IgD-negative memory B cell (primary cell): Measurements from ENCODE around the gene SLC35F1. TPM values are rescaled to one million over a fixed set of nuclear protein-coding genes. Genes with fewer than 3 reads are reported as not detected.

Experiments used
- H3K27ac Mint-ChIP-seq, 3 donors: one replicate each; pipeline ENCODE4 v1.8.0; 2020 to 2022; ENCODE audit warnings: mild to moderate bottlenecking in 3 of 3, mixed read lengths in 3 of 3, moderate library complexity in 1 of 3
- H3K27me3 Mint-ChIP-seq: one replicate; pipeline ENCODE4 v1.8.0; 2021; ENCODE audit warnings: mixed read lengths
- H3K36me3 Mint-ChIP-seq: one replicate; pipeline ENCODE4 v1.8.0; 2020; ENCODE audit warnings: mild to moderate bottlenecking, mixed read lengths
- H3K4me1 Mint-ChIP-seq, 3 donors: one replicate each; pipeline ENCODE4 v1.8.0; 2020 to 2022; ENCODE audit warnings: mixed read lengths in 3 of 3, mild to moderate bottlenecking in 1 of 3
- H3K4me3 Mint-ChIP-seq, 4 donors: one replicate each; pipeline ENCODE4 v1.8.0; 2020 to 2022; ENCODE audit warnings: mild to moderate bottlenecking in 4 of 4, mixed read lengths in 4 of 4, moderate library complexity in 3 of 4
- H3K9me3 Mint-ChIP-seq, 3 donors: one replicate each; pipeline ENCODE4 v1.8.0; 2020 to 2021; ENCODE audit warnings: mixed read lengths in 3 of 3, mild to moderate bottlenecking in 1 of 3
- polyA plus RNA-seq: library from polyadenylated mRNA; unstranded; fragments of 300-500 nt; fragmentation: Illumina TruSeq; gene quantifications from one replicate; pipeline ENCODE4 v1.2.3, GENCODE V29; 2021

The SLC35F1 gene
- polyA plus RNA-seq, 1 donor from 2014 or later = not detected

DNA sequence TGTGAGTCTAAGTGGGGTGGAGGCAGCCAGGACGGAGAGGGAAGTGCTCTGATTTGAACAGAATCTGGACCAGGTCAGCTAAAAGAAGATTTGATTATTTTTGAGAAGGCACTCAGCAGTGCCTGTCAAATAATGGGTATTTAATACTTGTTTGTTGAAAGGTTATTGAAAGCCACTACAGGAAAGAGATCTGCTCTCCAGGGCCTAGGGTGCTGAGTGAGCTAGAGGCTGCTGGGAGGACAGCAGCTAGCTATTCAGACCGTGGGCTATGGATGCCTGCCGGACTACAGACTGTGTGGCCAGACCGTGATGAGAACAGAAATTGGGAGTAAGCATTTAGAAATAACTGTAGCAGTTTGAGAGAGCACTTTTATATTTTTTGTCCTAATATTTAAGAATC, 8.8 kb downstream of the SLC35F1 start:
- Mint-ChIP-seq H3K27me3 (peaks cover 12% of the 10 kb centered on the region), H3K4me3 (no peak overlapping the region), H3K4me1 (no peaks in the 10 kb centered on the region), H3K36me3 (no peaks in the 10 kb centered on the region), H3K9me3 (peaks cover 0 to 2% (median under 1%) of the 10 kb centered on the region in 3 donors), H3K27ac (no peak overlapping the region)

DNA sequence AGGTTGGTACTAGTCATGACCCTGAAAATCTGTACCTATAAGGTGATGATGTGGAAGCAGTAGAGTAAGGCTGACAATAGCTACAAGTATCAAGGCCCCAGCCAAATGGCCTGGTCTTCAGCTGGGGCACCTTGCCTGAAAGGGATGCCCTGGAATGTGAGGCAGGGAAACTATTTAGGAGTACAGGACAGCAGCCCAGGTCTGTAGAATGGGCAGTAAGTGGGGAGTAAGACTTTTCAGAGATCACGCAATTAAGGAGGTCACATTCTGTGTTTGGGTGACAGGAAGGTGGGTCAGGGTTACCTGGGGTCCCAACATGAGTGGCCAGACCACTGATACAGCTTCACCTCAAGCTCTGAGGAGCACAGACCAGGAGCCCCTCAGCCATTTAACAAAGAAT, 9.4 kb downstream of the SLC35F1 start:
- no peak overlapping the region for H3K4me3 Mint-ChIP-seq
- peaks cover 14% of the 10 kb centered on the region for H3K27me3 Mint-ChIP-seq
- no peak overlapping the region for H3K27ac Mint-ChIP-seq
- no peaks in the 10 kb centered on the region for H3K4me1 Mint-ChIP-seq
- no peaks in the 10 kb centered on the region for H3K36me3 Mint-ChIP-seq
- H3K9me3 Mint-ChIP-seq = peaks cover 0 to 2% (median 0%) of the 10 kb centered on the region in 3 donors

DNA sequence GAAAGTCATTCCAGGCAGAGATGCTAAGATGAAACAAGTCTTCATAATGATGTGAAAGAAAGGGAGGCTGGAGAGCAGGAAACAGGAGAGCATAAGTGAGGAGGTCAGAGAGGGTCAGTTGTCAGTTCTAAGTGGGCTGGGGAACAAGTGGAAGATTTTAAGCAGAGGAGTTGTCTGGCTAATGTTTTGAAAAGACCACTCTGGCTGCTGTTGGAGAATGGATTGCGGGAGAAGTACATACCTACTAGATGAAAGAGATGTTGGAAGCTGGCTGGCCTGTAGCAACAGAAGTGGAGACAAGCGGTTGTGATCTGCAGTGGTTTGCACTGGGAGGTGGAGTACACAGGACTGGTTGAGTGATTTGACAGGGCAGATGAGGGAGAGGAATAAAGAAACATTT, 10.1 kb downstream of the SLC35F1 start:
- Mint-ChIP-seq H3K4me1 (no peaks in the 10 kb centered on the region), H3K9me3 (peaks cover 0 to 2% (median 0%) of the 10 kb centered on the region in 3 donors), H3K27ac (no peak overlapping the region), H3K4me3 (no peak overlapping the region), H3K27me3 (peaks cover 8% of the 10 kb centered on the region), H3K36me3 (no peaks in the 10 kb centered on the region)

DNA sequence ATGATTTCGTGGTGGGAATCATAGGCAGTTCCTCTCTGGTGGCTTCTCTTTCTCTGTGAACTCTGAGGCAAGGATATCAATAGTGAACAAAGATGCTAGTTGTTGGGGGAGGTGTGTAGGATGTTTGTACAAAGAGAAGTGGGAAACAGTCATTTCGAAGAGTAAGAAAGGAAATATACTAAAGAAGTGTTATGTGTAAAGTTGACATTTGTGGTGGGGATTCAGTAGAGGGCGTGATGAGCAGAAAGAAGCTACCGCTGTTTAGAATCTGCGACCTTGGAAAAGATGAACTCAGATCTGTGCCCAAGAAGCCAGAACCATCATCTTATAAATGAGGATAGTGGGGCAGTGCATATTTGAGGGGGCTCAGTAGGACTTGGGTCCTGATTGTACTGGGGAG, 11.4 kb downstream of the SLC35F1 start:
- peaks cover 5% of the 10 kb centered on the region for H3K27me3 Mint-ChIP-seq
- no peaks in the 10 kb centered on the region for H3K9me3 Mint-ChIP-seq
- no peaks in the 10 kb centered on the region for H3K4me1 Mint-ChIP-seq
- no peak overlapping the region for H3K27ac Mint-ChIP-seq
- H3K4me3 Mint-ChIP-seq = no peak overlapping the region
- H3K36me3 Mint-ChIP-seq = no peaks in the 10 kb centered on the region

DNA sequence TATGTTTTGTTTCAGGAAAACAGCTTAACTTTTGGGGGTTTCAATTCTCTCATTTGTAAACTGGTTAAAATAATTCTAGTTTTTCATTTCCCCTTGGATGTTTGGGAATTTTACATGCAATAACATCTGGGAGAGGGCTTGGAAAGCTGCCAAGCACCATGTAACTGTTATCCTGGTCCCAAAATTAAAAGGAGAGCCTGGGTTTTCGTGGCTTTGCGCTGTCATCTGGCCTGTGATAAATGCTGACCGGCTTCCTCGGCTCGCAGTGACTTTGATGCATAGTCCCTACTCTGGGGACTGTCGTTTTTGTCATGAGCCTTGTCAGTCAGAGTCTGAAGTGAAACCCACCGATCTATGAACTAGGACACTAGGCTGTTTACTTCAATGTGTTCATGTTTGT, 12.2 kb downstream of the SLC35F1 start:
- no peaks in the 10 kb centered on the region for H3K36me3 Mint-ChIP-seq
- H3K27me3 Mint-ChIP-seq = peaks cover 5% of the 10 kb centered on the region
- H3K27ac Mint-ChIP-seq = no peak overlapping the region
- H3K4me1 Mint-ChIP-seq = no peaks in the 10 kb centered on the region
- no peaks in the 10 kb centered on the region for H3K9me3 Mint-ChIP-seq
- H3K4me3 Mint-ChIP-seq = no peak overlapping the region

DNA sequence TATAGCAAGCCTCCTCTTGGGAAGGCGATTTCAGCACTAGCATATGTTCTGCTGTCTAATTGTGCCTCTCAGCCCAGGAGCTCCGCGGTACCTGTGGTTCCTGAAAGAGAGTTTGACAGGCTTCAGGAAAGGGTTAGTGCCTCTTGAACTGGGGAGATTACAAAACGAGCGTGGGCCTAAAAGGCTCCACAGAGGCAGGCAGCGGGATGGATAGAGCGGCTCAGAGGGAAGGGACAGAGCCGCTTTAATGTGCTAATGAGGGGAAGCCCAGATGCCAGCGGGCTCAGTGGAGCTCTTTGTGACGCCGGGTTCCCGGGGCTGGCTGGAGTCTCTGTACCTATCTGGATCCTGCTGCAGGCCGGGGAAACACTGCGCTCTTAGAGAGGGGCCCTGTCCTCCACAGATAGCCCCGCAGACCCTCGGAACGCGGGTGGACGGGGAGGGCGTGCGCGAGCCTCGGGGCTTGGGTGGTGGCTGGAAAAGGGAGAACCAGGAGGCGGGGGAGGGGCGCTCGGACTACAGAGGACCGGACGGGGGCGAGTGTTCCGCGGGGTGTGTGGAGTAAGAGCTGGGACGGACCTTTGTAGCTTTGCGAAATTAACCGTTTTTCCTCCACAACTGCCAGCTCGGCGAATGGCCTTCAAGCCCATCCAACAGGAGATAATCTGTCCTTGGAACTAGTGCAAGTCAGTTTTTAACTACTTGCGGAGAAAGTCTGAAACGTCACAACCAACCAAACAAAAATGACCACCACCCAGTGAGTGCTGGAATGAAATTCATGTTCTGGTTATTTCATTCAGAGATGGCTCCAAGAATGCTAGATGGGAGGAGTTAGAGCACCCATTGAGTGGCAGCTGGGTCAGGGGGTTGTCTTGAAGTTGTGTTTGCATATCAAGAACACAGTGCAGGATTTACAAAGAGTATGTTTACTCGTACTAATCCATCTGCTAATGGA, 13.0 kb downstream of the SLC35F1 start:
- Mint-ChIP-seq H3K27me3 (peaks cover 5% of the 10 kb centered on the region), H3K4me3 (no peak overlapping the region), H3K4me1 (no peaks in the 10 kb centered on the region), H3K9me3 (no peaks in the 10 kb centered on the region), H3K27ac (no peak overlapping the region), H3K36me3 (no peaks in the 10 kb centered on the region)

DNA sequence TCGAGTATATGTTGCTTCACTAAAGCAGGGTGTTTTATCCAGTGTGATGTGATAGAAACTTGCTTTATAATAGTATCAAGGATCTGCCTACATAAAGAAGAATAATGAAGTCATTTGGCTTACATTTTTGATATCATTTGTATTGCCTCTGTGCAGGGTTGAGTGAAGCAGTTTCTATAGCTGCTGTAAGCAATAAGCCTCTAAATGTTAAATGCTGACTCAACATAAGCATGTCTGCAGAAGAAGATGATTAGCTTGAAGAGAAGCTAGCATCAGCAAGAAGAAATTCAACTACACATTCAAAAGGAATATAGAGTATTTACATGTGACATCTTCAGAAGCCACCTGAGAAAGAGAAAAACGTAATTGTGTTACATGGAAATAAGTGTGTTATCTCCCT, 17.6 kb downstream of the SLC35F1 start:
- Mint-ChIP-seq H3K27me3 (peaks cover 5% of the 10 kb centered on the region), H3K36me3 (peaks cover 4% of the 10 kb centered on the region), H3K4me3 (no peak overlapping the region), H3K4me1 (no peaks in the 10 kb centered on the region), H3K27ac (no peak overlapping the region), H3K9me3 (peaks cover 5 to 26% (median 10%) of the 10 kb centered on the region in 3 donors)

DNA sequence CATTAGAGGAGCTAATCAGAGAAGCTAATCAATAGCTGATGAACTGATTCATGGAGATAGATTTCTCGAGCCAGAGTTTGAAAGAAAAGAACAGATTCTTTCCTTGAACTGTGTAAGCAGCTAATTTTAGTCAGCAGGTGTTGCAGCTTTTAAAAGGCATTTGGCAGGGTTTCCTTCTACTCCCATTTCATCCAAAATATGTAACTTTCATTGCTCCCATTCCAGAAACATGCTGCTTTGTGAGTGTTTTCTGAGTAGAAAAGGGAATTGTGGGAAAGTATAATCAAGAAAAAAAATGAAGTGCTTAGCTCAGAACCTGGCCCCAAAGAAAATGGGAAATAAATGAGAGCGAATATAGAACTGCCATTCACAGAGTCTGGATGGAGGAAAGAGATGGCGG, 20.8 kb downstream of the SLC35F1 start:
- no peak overlapping the region for H3K27ac Mint-ChIP-seq
- H3K4me1 Mint-ChIP-seq = no peaks in the 10 kb centered on the region
- peaks cover 4% of the 10 kb centered on the region for H3K36me3 Mint-ChIP-seq
- no peak overlapping the region for H3K4me3 Mint-ChIP-seq
- peaks cover 8 to 30% (median 10%) of the 10 kb centered on the region in 3 donors for H3K9me3 Mint-ChIP-seq
- H3K27me3 Mint-ChIP-seq = no peaks in the 10 kb centered on the region

DNA sequence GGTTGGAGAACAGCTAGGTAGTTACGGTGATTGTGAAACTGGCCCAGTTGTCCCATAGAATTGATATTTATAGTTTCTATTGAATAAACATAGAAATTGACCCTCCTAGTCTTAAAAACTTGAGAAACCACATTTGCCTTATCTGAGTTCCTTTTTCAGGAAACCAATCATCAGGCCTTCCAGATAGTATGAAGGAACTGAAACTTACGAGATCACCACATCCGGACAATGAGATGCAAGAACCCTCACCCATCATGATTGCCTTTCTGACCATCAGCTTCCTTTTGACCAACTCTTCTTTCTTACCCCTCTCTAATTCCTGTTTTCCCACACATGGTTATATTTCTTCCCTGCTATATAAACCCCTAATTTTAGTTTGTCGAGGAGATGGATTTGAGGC, 21.8 kb downstream of the SLC35F1 start:
- Mint-ChIP-seq H3K9me3 (peaks cover 8 to 30% (median 10%) of the 10 kb centered on the region in 3 donors), H3K27ac (no peak overlapping the region), H3K4me3 (peak overlapping the region in 1 of 4 donors; percentile 75), H3K27me3 (no peaks in the 10 kb centered on the region), H3K4me1 (no peaks in the 10 kb centered on the region), H3K36me3 (peaks cover 4% of the 10 kb centered on the region)

DNA sequence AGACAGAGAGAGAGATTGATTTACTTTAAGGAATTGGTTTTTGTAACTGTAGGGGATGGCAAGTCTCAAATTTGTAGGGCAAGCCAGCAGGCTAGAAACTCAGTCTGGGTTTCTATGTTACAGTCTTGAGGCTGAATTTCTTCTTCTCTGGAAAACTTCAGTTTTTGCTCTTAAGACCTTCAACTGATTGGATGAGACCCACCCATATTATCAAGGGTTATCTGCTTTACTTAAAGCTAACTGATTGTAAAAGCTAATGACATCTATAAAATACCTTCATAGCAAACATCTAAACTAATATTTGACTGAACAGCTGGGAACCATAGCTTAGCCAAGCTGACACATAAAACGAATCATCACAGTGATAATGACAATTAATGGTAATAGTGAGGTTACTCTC, 22.4 kb downstream of the SLC35F1 start:
- H3K9me3 Mint-ChIP-seq = peaks cover 8 to 30% (median 10%) of the 10 kb centered on the region in 3 donors
- H3K27ac Mint-ChIP-seq = no peak overlapping the region
- H3K4me1 Mint-ChIP-seq = no peaks in the 10 kb centered on the region
- no peaks in the 10 kb centered on the region for H3K27me3 Mint-ChIP-seq
- no peak overlapping the region for H3K4me3 Mint-ChIP-seq
- H3K36me3 Mint-ChIP-seq = peaks cover 4% of the 10 kb centered on the region

DNA sequence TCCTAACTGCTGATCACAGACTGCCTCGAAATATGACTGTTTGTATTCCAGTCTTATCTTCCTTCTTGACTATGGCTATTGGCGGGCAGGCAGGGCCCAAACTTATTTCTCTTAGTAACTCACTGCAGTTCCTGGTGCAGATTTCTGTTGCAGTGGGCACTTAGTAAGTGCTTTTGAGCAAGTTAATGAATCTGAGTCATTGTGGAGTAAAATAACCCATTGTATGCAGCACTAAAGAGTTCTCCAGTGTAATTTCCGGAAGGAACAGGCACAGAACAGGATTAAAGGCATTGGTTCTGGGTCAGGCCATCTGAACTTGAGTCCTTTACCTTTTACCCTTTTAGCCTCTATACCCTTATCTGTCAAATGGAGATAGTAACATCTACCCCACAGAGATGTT, 23.6 kb downstream of the SLC35F1 start:
- Mint-ChIP-seq H3K9me3 (peaks cover 8 to 30% (median 8%) of the 10 kb centered on the region in 3 donors), H3K4me3 (peak overlapping the region in 1 of 4 donors; percentile 18), H3K27ac (no peak overlapping the region), H3K36me3 (peaks cover 4% of the 10 kb centered on the region), H3K27me3 (peaks cover under 1% of the 10 kb centered on the region), H3K4me1 (no peaks in the 10 kb centered on the region)

DNA sequence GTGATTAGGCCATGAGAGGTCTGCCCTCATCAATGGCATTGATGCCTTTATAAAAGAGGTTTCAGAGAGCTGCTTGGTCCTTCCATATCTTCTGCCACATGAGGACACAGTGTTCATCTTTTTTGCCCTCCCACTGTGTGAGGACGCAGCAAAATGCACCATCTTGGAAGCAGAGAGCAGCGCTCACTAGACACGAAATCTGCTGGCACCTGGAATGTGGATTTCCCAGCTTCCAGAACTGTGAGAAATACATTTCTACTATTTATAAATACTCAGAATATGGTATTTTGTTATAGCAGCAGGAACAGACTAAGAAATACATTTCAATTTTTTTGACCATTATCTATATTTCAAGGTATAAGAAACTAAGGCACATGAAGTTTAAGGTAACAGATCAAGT, 24.9 kb downstream of the SLC35F1 start:
- Mint-ChIP-seq H3K9me3 (peaks cover 7 to 23% (median 8%) of the 10 kb centered on the region in 3 donors), H3K27ac (no peak overlapping the region), H3K27me3 (peaks cover 1% of the 10 kb centered on the region), H3K4me3 (no peak overlapping the region), H3K4me1 (no peaks in the 10 kb centered on the region), H3K36me3 (peaks cover 4% of the 10 kb centered on the region)

DNA sequence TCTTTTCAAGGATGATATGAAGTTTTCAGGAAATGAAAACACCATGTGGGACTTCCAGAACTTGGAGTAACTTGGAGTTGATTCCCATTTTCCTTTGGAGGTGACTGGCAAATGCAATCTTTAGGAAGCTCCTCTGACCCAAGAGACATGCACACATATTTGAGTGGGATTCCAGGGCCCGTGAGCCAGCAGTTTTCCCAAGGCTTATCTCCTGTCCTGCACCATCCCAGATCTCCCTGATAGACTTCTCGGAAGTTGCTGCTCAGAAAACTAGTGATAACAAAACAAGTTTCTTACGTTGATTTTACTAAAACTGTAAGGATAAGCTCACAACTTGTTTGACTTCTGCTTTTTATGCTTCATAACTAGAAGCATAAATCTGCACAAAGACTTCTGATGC, 25.6 kb downstream of the SLC35F1 start:
- H3K9me3 Mint-ChIP-seq = peaks cover 5 to 17% (median 5%) of the 10 kb centered on the region in 3 donors
- peaks cover 2% of the 10 kb centered on the region for H3K36me3 Mint-ChIP-seq
- no peak overlapping the region for H3K27ac Mint-ChIP-seq
- H3K27me3 Mint-ChIP-seq = peaks cover 1% of the 10 kb centered on the region
- no peaks in the 10 kb centered on the region for H3K4me1 Mint-ChIP-seq
- no peak overlapping the region for H3K4me3 Mint-ChIP-seq

DNA sequence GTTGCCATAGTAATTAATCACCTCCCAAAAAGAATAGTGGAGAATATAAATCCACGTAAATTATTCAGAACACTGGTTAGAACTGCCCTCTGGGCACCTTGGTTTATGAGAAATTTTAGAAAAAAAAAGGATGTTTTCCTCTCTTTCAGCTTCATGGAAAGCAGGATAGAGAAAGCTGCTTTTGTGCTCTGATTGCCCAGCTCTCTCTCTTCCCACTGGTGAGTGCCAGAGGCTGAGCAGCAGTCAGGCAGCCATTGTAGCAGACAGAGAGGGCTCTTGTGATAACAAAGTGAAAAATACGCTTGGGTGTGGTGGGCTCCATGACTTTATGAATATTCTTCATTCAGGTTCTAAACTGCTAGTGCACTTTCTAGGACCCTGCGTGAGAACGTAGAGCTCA, 26.4 kb downstream of the SLC35F1 start:
- H3K9me3 Mint-ChIP-seq = peaks cover 4 to 9% (median 7%) of the 10 kb centered on the region in 3 donors
- H3K4me1 Mint-ChIP-seq = no peaks in the 10 kb centered on the region
- H3K27me3 Mint-ChIP-seq = peaks cover 1% of the 10 kb centered on the region
- peaks cover 2% of the 10 kb centered on the region for H3K36me3 Mint-ChIP-seq
- H3K27ac Mint-ChIP-seq = no peak overlapping the region
- H3K4me3 Mint-ChIP-seq = no peak overlapping the region

DNA sequence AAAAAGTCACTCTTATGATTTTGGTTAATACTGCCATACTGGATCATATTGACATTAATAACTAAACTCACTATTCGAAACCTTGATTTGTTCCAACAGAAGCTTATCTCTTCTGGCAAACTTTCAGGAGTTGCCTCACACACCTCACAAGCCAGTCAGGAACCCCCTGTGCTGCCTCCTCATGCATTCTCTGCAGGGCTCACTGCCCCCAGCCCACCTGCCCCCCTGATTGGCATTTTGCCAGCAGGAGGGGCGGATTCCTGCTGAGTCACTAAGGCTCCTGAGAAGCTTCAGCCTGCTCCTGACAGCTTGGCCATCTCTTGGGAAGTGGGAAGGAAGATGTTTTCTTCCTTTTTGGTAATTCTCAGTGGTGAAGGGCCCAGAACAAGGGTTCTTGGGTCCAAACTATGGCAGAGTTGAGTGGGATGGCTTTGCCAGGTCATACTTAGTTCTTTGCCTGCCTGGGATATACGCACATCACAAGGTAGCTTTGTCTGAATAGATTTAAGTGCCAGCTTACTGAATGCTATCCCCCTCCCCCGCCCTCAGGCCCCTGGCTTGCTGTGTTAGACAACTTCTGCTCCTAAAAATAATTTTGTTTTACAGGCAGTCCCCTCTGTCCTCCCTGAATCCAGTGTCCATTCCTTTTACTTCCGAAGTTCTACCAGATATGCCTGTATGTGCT, 31.4 kb downstream of the SLC35F1 start:
- no peak overlapping the region for H3K4me3 Mint-ChIP-seq
- no peaks in the 10 kb centered on the region for H3K4me1 Mint-ChIP-seq
- H3K27ac Mint-ChIP-seq = no peak overlapping the region
- H3K9me3 Mint-ChIP-seq = peaks cover 0 to 4% (median 0%) of the 10 kb centered on the region in 3 donors
- H3K36me3 Mint-ChIP-seq = no peaks in the 10 kb centered on the region
- peaks cover 2% of the 10 kb centered on the region for H3K27me3 Mint-ChIP-seq
